T follicular helper cell (primary cell): ENCODE measurements around the gene EMC6.

Source experiments
- DNase-seq: peaks from one replicate; pipeline ENCODE4 v3.0.0-alpha.2; 2020; ENCODE audit warnings: low read depth

The EMC6 gene

GRCh38 chr17:3710951-3711383, 42.4 kb downstream of the EMC6 start:
- peak; percentile 58 for DNase-seq

- no peak for DNase-seq
These were observed 44.3 kb downstream of the EMC6 start for GRCh38 chr17:3712811-3713463.

GRCh38 chr17:3715296-3715695, 46.7 kb downstream of the EMC6 start:
- DNase-seq: no peak

- DNase-seq: no peak
These were observed 49.6 kb downstream of the EMC6 start for GRCh38 chr17:3718201-3718600.

- DNase-seq: no peak
These were observed 50.7 kb downstream of the EMC6 start for GRCh38 chr17:3719265-3719664.
